Endothelial cell of umbilical vein (primary cell): ENCODE results near the gene ZNF581. TPM values are rescaled to one million over a fixed set of nuclear protein-coding genes. Genes with fewer than 3 reads are reported as not detected.
A peak's percentile ranks its signal among the peaks of the same experiment; 100 is the strongest.

ENCODE experiments used
- BruUV-seq: library from RNA; stranded (reverse); fragments of 400-500 nt; replicated peaks from 2 replicates; lab custom pipeline; 2021; lab: Mats Ljungman, UMichigan
- CTCF ChIA-PET: fragments of 300-600, 350-600 bp; sonication (Branson Sonifier 250); formaldehyde crosslinking; loops from one replicate; lab custom pipeline; 2021; ENCODE audit warnings: antibody characterized with exemption, inconsistent platforms; lab: Charles Lee
- POLR2A ChIA-PET: fragments of 300-600, 350-600 bp; sonication (Branson Sonifier 250); formaldehyde crosslinking; loops from one replicate; lab custom pipeline; 2021; ENCODE audit warnings: antibody characterized with exemption, inconsistent platforms; lab: Charles Lee
- DNase-seq: peaks from one replicate; pipeline ENCODE4 v3.0.0-alpha.2; 2011; ENCODE audit warnings: low read depth, low spot score
- FAIRE-seq: peaks from 2 replicates; lab custom pipeline; 2011; peaks lifted over from hg19 to GRCh38; lab: Jason Lieb, UNC
- H2AFZ ChIP-seq: 2 replicates; pipeline ENCODE4 v1.6.0; 2012; ENCODE audit warnings: low read depth, low read length, control low read depth, inconsistent platforms
- H3K27ac ChIP-seq: 2 replicates; pipeline ENCODE4 v1.5.1; 2011; ENCODE audit warnings: low read depth, mild to moderate bottlenecking, control low read depth, low read length, moderate library complexity; ENCODE audit not compliant: insufficient read depth
- H3K27me3 ChIP-seq, 2 experiments: 2 replicates each; pipeline versions ENCODE4 v1.6.0 to v1.6.1; 2011; ENCODE audit warnings: low read length in 2 of 2, mixed read lengths in 1 of 2; ENCODE audit not compliant: control insufficient read depth in 2 of 2, insufficient read depth in 2 of 2
- H3K36me3 ChIP-seq, 2 experiments: 2 replicates in 1 of 2; 3 replicates in 1 of 2; pipeline ENCODE4 v1.5.1; 2011; ENCODE audit warnings: low read length in 2 of 2, mild to moderate bottlenecking in 1 of 2, moderate library complexity in 1 of 2; ENCODE audit not compliant: control insufficient read depth in 2 of 2, insufficient read depth in 2 of 2; ENCODE audit errors: extremely low read depth in 1 of 2
- H3K4me1 ChIP-seq: 3 replicates; pipeline ENCODE4 v1.5.1; 2011; ENCODE audit warnings: mild to moderate bottlenecking, low read length; ENCODE audit not compliant: control insufficient read depth, insufficient read depth; ENCODE audit errors: extremely low read depth
- H3K4me2 ChIP-seq: 2 replicates; pipeline ENCODE4 v1.6.1; 2011; ENCODE audit warnings: low read length, control low read depth, mixed read lengths; ENCODE audit not compliant: insufficient read depth
- H3K4me3 ChIP-seq, 3 experiments: fragments of 200-600 bp in 1 of 3; sonication (generic), shearing (Covaris generic) in 1 of 3; replicated peaks in 1 of 3; 2 replicates each; pipeline ENCODE4 v1.5.1; 2011 to 2016; ENCODE audit warnings: control low read depth in 3 of 3, low read length in 3 of 3, mild to moderate bottlenecking in 2 of 3, inconsistent platforms in 1 of 3, low read depth in 1 of 3, moderate library complexity in 1 of 3; ENCODE audit not compliant: insufficient read depth in 1 of 3
- H3K79me2 ChIP-seq: 2 replicates; pipeline ENCODE4 v1.6.0; 2012; ENCODE audit warnings: low read length, inconsistent platforms; ENCODE audit not compliant: control insufficient read depth, insufficient read depth
- H3K9ac ChIP-seq: replicated peaks from 2 replicates; pipeline ENCODE3; 2011; ENCODE audit warnings: low read length, control low read depth; ENCODE audit not compliant: insufficient read depth; ENCODE audit errors: extremely low read depth
- H3K9me1 ChIP-seq: replicated peaks from 3 replicates; pipeline ENCODE4 v1.6.0; 2011; ENCODE audit warnings: mild to moderate bottlenecking, low read length; ENCODE audit not compliant: control insufficient read depth, insufficient read depth; ENCODE audit errors: extremely low read depth
- H3K9me3 ChIP-seq: replicated peaks from 2 replicates; pipeline ENCODE4 v1.5.1; 2012; ENCODE audit warnings: low read length, inconsistent platforms; ENCODE audit not compliant: control insufficient read depth, insufficient read depth
- H4K20me1 ChIP-seq: replicated peaks from 2 replicates; pipeline ENCODE3; 2011; ENCODE audit warnings: mild to moderate bottlenecking, low read length; ENCODE audit not compliant: control insufficient read depth, insufficient read depth; ENCODE audit errors: extremely low read depth
- GATA2 ChIP-seq: IDR thresholded peaks from 2 replicates; pipeline ENCODE4 v1.7.0; 2011; ENCODE audit warnings: low read depth, mild to moderate bottlenecking, moderate library complexity, mixed read lengths, low read length; ENCODE audit not compliant: insufficient read length, insufficient read depth
- JUN ChIP-seq: IDR thresholded peaks from 2 replicates; pipeline ENCODE4 v1.6.1; 2011; ENCODE audit warnings: borderline replicate concordance, low read depth; ENCODE audit not compliant: insufficient read length, insufficient read depth
- MYC ChIP-seq: IDR thresholded peaks from one replicate; pipeline ENCODE4 v1.6.1; 2011; ENCODE audit warnings: mild to moderate bottlenecking, low read depth, low read length
- POLR2AphosphoS5 ChIP-seq: IDR thresholded peaks from 2 replicates; pipeline ENCODE4 v1.6.1; 2012; ENCODE audit warnings: low read depth, mild to moderate bottlenecking, control low read depth, low read length, moderate library complexity; ENCODE audit not compliant: insufficient read depth
- dilution Hi-C: fragments of 300-500 bp; cut with MboI; formaldehyde crosslinking; loops from one replicate; pipeline ENCODE4 v1.15.0; 2019; ENCODE audit warnings: low sequenced_read_pairs; ENCODE audit not compliant: extremely low pct_ligation_motif_present
- intact Hi-C: fragments of 100-400 bp; cut with micrococcal nuclease; formaldehyde crosslinking; loops from one replicate; pipeline ENCODE4 v1.10.0; 2022
- polyA plus RNA-seq, 4 experiments: library from polyadenylated mRNA; depleted of rRNA in 3 of 4; stranded (reverse) in 3 of 4; unstranded in 1 of 4; fragments of >200 nt; gene quantifications; 2 replicates each; pipeline versions ENCODE4 v1.2.1 to v1.2.3, GENCODE V29; 2011 to 2012; ENCODE audit warnings: missing spikeins in 1 of 4
- total RNA-seq: library from RNA; stranded (reverse); gene quantifications from 2 replicates; pipeline ENCODE4 v1.2.3, GENCODE V29; 2021
- TF ChIP-seq, protein P1 (sequence below), 2 donors: IDR thresholded peaks; 1 replicate in 1 of 2; 2 replicates in 1 of 2; pipeline ENCODE4 v1.5.1; 2011; ENCODE audit warnings: low read length in 2 of 2, mild to moderate bottlenecking in 2 of 2, moderate library complexity in 2 of 2, control low read depth in 1 of 2, inconsistent platforms in 1 of 2, low read depth in 1 of 2; ENCODE audit not compliant: insufficient read depth in 1 of 2; ENCODE audit errors: extremely low read depth in 1 of 2
- TF ChIP-seq, protein P2 (sequence below): IDR thresholded peaks from 2 replicates; pipeline ENCODE4 v1.6.1; 2011; ENCODE audit not compliant: insufficient read depth, insufficient read length

The ZNF581 gene
- total and polyA plus RNA-seq, 2 donors (not counting 3 experiments of a cell fraction or from before 2014, with no cell fraction given) = 31.4 to 32.3 TPM

- no peaks in the 10 kb centered on the region for H3K36me3 ChIP-seq
- POLR2A ChIA-PET = no interaction called here
- H3K9ac ChIP-seq = no peak overlapping the region
- no peaks in the 10 kb centered on the region for H4K20me1 ChIP-seq
- peaks cover 30% of the 10 kb centered on the region for H3K4me1 ChIP-seq
- H2AFZ ChIP-seq = no peak overlapping the region
- H3K27ac ChIP-seq = no peak overlapping the region
- dilution Hi-C loops (no loop called here), intact Hi-C loops (no loop called here)
- no peaks in the 10 kb centered on the region for H3K27me3 ChIP-seq
- TF ChIP-seq MYC = no peak
- TF ChIP-seq, protein P1, sequence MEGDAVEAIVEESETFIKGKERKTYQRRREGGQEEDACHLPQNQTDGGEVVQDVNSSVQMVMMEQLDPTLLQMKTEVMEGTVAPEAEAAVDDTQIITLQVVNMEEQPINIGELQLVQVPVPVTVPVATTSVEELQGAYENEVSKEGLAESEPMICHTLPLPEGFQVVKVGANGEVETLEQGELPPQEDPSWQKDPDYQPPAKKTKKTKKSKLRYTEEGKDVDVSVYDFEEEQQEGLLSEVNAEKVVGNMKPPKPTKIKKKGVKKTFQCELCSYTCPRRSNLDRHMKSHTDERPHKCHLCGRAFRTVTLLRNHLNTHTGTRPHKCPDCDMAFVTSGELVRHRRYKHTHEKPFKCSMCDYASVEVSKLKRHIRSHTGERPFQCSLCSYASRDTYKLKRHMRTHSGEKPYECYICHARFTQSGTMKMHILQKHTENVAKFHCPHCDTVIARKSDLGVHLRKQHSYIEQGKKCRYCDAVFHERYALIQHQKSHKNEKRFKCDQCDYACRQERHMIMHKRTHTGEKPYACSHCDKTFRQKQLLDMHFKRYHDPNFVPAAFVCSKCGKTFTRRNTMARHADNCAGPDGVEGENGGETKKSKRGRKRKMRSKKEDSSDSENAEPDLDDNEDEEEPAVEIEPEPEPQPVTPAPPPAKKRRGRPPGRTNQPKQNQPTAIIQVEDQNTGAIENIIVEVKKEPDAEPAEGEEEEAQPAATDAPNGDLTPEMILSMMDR (IDR thresholded peaks at IDR 0.05; ENCODE audit: extremely low read depth in 1 of 2, insufficient read depth in 1 of 2, low read depth in 1 of 2, low read length in 2 of 2) = peak; percentile 45 to 47
- peaks cover 28% of the 10 kb centered on the region for H3K79me2 ChIP-seq
- no TSS peak for BruUV-seq
- no peak overlapping the region for H3K4me3 ChIP-seq
- no peaks in the 10 kb centered on the region for H3K9me1 ChIP-seq
- DNase-seq = no peak
- CTCF ChIA-PET = interaction anchor here (0.9 to 1.4 kb wide), 5 partner anchors 9 to 171 kb away, joined by 3 to 6 read pairs (median 5); partner anchors contain the start of genes CCDC106 and ZNF784
- no peaks in the 10 kb centered on the region for H3K9me3 ChIP-seq
- no peak overlapping the region for H3K4me2 ChIP-seq
- peak; percentile 70 for FAIRE-seq
Observed at GRCh38 chr19:55638864-55639359, 4.5 kb upstream of the ZNF581 start.

GRCh38 chr19:55640043-55640576, 3.3 kb upstream of the ZNF581 start:
- Histone ChIP-seq H2AFZ (peak overlapping the region; percentile 64), H3K9me3 (no peaks in the 10 kb centered on the region), H3K36me3 (peaks cover 0 to 5% of the 10 kb centered on the region in 2 experiments), H3K79me2 (peaks cover 37% of the 10 kb centered on the region), H3K4me1 (peaks cover 32% of the 10 kb centered on the region), H3K9me1 (no peaks in the 10 kb centered on the region), H3K4me2 (peak overlapping the region; percentile 63), H3K27ac (peak overlapping the region; percentile 52), H3K9ac (peak overlapping the region; percentile 41), H4K20me1 (no peaks in the 10 kb centered on the region), H3K27me3 (no peaks in the 10 kb centered on the region), H3K4me3 (peak overlapping the region; percentile 36 to 75 (median 59))
- dilution Hi-C loops (no loop called here), intact Hi-C loops (loop anchor here (1.0 to 5.0 kb wide), 2 partner anchors 13 to 553 kb away; no protein-coding TSS in a partner anchor)
- no peak for TF ChIP-seq JUN
- TF ChIP-seq MYC = peak; percentile 92
- peak; percentile 54 for TF ChIP-seq POLR2AphosphoS5
- TF ChIP-seq, protein P2, sequence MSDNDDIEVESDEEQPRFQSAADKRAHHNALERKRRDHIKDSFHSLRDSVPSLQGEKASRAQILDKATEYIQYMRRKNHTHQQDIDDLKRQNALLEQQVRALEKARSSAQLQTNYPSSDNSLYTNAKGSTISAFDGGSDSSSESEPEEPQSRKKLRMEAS = peak; percentile 95
- TF ChIP-seq, protein P1 (IDR thresholded peaks at IDR 0.05; ENCODE audit: extremely low read depth in 1 of 2, insufficient read depth in 1 of 2, low read depth in 1 of 2, low read length in 2 of 2) = peak; percentile 55 to 73
- no peak for TF ChIP-seq GATA2
- FAIRE-seq (peak; percentile 28), DNase-seq (peak; percentile 80)
- no TSS peak for BruUV-seq
- ChIA-PET POLR2A (no interaction called here), CTCF (interaction anchor here (0.6 to 1.4 kb wide), 7 partner anchors 13 to 173 kb away, joined by 3 to 6 read pairs (median 4); partner anchors contain the start of gene ZNF784)
